Measurements from ENCODE around the gene ZGRF1.
"Not testable (repeated sequence)": the region's sequence is repeated elsewhere in the genome, so short reads cannot be mapped to it uniquely, and the experiment has no call there.

Gene ZGRF1

GRCh38 chr4:112513971-112514646, 122.6 kb downstream of the ZGRF1 start:
- no peak for DNase-seq

GRCh38 chr4:112511803-112512118, 124.9 kb downstream of the ZGRF1 start:
- no peak for DNase-seq

- no peak for DNase-seq
These were observed 125.5 kb downstream of the ZGRF1 start for GRCh38 chr4:112511093-112511802.

DNA sequence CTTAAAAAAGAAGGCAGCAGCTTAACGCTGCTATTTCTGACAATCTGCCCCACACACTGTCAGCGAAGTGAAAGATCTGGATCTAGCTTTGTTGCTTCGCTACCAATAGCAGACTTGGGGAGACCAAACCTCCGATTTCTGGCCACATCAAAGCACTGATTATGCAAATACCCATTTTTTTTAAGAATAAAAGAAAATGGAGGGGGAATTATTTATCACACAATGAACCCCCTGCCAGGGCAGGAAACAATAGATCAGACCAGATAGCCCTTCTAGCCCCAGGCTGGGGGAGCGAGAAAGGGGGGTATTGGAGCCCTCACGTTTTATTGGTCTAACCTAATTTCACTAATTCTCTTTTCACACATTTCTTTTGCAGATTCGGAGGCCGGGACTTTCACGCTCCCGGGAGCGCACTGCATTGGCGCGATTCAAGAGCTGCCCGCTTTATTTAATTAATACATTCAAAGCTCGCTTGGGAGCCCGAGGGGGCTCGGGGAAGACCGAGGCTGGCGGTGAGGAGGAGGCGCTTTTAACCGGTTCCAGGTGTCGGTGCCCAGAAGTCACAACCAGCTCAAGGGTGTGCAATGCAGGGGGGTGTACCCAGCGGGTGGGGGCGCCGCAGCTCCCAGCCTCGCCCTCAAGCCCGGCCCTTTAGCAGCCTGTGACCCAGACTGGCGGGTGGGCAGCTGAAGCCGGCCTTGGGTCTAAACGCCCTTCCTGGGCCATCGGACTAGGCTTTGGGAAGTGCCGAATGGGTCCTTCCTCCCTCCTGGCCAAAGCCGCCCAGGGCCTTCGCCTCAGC, 126.2 kb downstream of the ZGRF1 start:
- no peak for DNase-seq

GRCh38 chr4:112509243-112510141, 127.2 kb downstream of the ZGRF1 start:
- DNase-seq, result no peak

DNA sequence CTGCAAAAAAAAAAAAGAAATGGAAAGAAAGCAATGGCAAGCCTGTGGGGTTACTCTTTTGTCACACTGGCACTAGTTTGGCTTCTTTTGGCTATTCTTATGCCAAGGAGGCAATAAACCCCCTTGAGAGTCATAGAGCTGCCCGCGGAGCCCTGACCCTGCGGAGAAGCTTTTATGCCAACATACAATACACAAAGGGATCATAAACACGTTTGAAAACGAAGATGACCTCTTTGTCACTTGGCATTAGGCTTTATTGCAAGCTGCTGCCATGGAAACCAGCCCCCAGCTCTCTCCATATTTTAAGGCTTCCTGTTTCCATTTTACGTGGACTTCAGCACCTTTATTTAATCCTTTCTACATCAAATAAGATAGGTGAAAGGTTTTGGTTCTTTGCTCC, 128.4 kb downstream of the ZGRF1 start:
- DNase-seq, result no peak

- DNase-seq, result no peak
These were observed 131.9 kb downstream of the ZGRF1 start for GRCh38 chr4:112504807-112505206.

DNA sequence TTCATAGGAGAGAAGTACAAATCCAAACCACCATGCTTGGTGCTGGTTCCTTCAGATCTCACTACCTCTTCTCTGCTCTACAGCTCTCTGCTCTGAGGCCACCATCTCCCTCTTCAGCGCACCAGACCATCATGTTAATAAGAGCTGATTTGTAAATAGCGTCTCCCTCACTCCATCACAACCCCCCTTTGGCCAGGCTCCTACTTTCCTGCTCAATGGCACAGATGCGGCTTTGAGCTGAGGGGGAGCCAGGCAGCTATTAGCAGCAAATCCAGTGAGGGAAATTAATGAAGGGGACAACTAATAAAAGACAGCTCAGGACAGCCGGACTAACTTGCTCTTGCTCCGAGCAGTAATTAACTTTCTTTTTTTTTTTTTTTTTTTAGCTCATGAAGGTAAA, 133.8 kb downstream of the ZGRF1 start:
- no peak for DNase-seq

DNA sequence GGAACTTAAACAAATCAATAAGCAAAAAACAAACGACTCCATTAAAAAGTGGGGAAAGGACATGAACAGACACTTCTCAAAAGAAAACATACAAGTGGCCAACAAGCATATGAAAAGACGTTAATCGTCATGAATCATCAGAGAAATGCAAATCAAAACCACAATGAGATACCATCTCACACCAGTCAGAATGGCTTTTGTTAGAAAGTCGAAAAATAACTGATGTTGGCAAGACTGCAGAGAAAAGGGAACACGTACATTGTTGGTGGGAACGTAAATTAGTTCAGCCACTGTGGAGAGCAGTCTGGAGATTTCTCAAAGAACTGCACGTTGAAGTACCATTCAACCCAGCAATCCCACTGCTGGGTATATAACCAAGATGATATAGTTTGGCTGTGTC, 144.4 kb downstream of the ZGRF1 start:
- no peak for DNase-seq

DNA sequence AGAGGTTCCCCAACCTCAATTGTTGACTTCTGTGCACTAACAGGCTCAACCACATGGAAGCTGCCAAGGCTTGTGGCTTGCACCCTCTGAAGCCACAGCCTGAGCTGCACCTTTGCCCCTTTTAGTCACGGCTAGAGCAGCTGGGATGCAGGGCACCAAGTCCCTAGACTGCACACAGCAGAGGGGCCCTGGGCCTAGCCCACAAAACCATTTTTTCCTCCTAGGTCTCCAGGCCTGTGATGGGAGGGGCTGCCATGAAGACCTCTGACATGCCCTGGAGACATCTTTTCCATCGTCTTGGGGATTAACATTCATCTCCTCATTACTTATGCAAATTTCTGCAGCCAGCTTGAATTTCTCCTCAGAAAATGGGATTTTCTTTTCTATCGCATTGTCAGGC, 145.9 kb downstream of the ZGRF1 start:
- not testable (repeated sequence) for DNase-seq

Data from GDM1 (cell line).